IMR-90 (cell line): Measurements from ENCODE around the gene NR0B2. TPM values are rescaled to one million over a fixed set of nuclear protein-coding genes. Genes with fewer than 3 reads are reported as not detected.
A peak's percentile ranks its signal among the peaks of the same experiment; 100 is the strongest.

Source experiments
- ATAC-seq: fragments of 200-7000 bp; cut with Tn5 transposase; 2 replicates; pipeline ENCODE4 v1.9.1; 2020; ENCODE audit warnings: low read depth, mild to moderate bottlenecking, moderate library complexity
- BruUV-seq: library from RNA; stranded (reverse); fragments of 400-500 nt; replicated peaks from 2 replicates; lab custom pipeline; 2021; lab: Mats Ljungman, UMichigan
- CTCF ChIA-PET: fragments of 300-600 bp; formaldehyde crosslinking; extraction: SDS; loops from one replicate; lab custom pipeline; 2021; ENCODE audit warnings: antibody characterized with exemption; lab: Yijun Ruan, JAX
- POLR2A ChIA-PET: fragments of 300-600 bp; sonication (Branson Sonifier 250); formaldehyde crosslinking; loops from one replicate; lab custom pipeline; 2022; ENCODE audit warnings: antibody characterized with exemption; ENCODE audit not compliant: unreplicated experiment; lab: Charles Lee
- DNase-seq: peaks from one replicate; pipeline ENCODE4 v3.0.0; 2013
- H2AFZ ChIP-seq: replicated peaks from 2 replicates; pipeline ENCODE3; 2013; ENCODE audit warnings: low read length, mild to moderate bottlenecking; ENCODE audit not compliant: poor library complexity
- H2AK5ac ChIP-seq: 2 replicates; pipeline ENCODE4 v1.6.1; 2013; ENCODE audit warnings: low read depth, low read length, inconsistent platforms
- H2AK9ac ChIP-seq: replicated peaks from 2 replicates; pipeline ENCODE3; 2013; ENCODE audit warnings: mild to moderate bottlenecking, low read depth, low read length, moderate library complexity; ENCODE audit not compliant: poor library complexity
- H2BK120ac ChIP-seq: 2 replicates; pipeline ENCODE4 v1.6.1; 2013; ENCODE audit warnings: low read depth, low read length, inconsistent platforms
- H2BK15ac ChIP-seq: 3 replicates; pipeline ENCODE4 v1.6.1; 2013; ENCODE audit warnings: low read depth, low read length, inconsistent platforms
- H2BK20ac ChIP-seq: 2 replicates; pipeline ENCODE4 v1.6.1; 2013; ENCODE audit warnings: low read depth, mild to moderate bottlenecking, inconsistent platforms, low read length, moderate library complexity
- H2BK5ac ChIP-seq: 2 replicates; pipeline ENCODE4 v1.6.1; 2013; ENCODE audit warnings: mild to moderate bottlenecking, low read depth, low read length, inconsistent platforms; ENCODE audit not compliant: poor library complexity, severe bottlenecking
- H3K14ac ChIP-seq: replicated peaks from 2 replicates; pipeline ENCODE4 v1.6.1; 2013; ENCODE audit warnings: low read depth, low read length, inconsistent platforms
- H3K18ac ChIP-seq: 2 replicates; pipeline ENCODE4 v1.6.1; 2013; ENCODE audit warnings: low read depth, low read length, control low read depth
- H3K23ac ChIP-seq: 2 replicates; pipeline ENCODE4 v1.6.1; 2013; ENCODE audit warnings: low read depth, low read length, inconsistent platforms
- H3K27ac ChIP-seq: 2 replicates; pipeline ENCODE4 v1.5.1; 2013; ENCODE audit warnings: mild to moderate bottlenecking, control low read depth, low read length; ENCODE audit not compliant: insufficient read depth
- H3K27me3 ChIP-seq: 2 replicates; pipeline ENCODE4 v1.6.1; 2013; ENCODE audit warnings: low read length; ENCODE audit not compliant: control insufficient read depth, insufficient read depth
- H3K36me3 ChIP-seq: 2 replicates; pipeline ENCODE4 v1.6.1; 2013; ENCODE audit warnings: low read length, mixed read lengths; ENCODE audit not compliant: control insufficient read depth, insufficient read depth
- H3K4ac ChIP-seq: 2 replicates; pipeline ENCODE4 v1.6.1; 2013; ENCODE audit warnings: low read depth, low read length, inconsistent platforms
- H3K4me1 ChIP-seq: 2 replicates; pipeline ENCODE4 v1.6.1; 2013; ENCODE audit warnings: low read length, mixed read lengths; ENCODE audit not compliant: control insufficient read depth, insufficient read depth
- H3K4me2 ChIP-seq: 2 replicates; pipeline ENCODE4 v1.6.1; 2013; ENCODE audit warnings: low read depth, mild to moderate bottlenecking, control low read depth, low read length, moderate library complexity
- H3K4me3 ChIP-seq: 2 replicates; pipeline ENCODE4 v1.5.1; 2013; ENCODE audit warnings: low read depth, mild to moderate bottlenecking, control low read depth, low read length, moderate library complexity; ENCODE audit not compliant: insufficient read depth
- H3K56ac ChIP-seq: 2 replicates; pipeline ENCODE4 v1.6.1; 2013; ENCODE audit warnings: low read length, inconsistent platforms; ENCODE audit not compliant: insufficient read depth; ENCODE audit errors: extremely low read depth
- H3K79me1 ChIP-seq, 2 experiments: 2 replicates each; pipeline ENCODE4 v1.6.1; 2013; ENCODE audit warnings: low read length in 2 of 2, inconsistent platforms in 1 of 2, low read depth in 1 of 2
- H3K9ac ChIP-seq: 2 replicates; pipeline ENCODE4 v1.6.1; 2013; ENCODE audit warnings: low read depth, low read length, control low read depth
- H3K9me1 ChIP-seq: 2 replicates; pipeline ENCODE4 v1.6.1; 2013; ENCODE audit warnings: low read length, inconsistent platforms; ENCODE audit not compliant: insufficient read depth
- H3K9me3 ChIP-seq: 2 replicates; pipeline ENCODE4 v1.6.1; 2013; ENCODE audit warnings: low read length; ENCODE audit not compliant: control insufficient read depth, insufficient read depth
- H4K20me1 ChIP-seq: 2 replicates; pipeline ENCODE4 v1.6.1; 2013; ENCODE audit warnings: low read length, inconsistent platforms; ENCODE audit not compliant: insufficient read depth
- H4K5ac ChIP-seq: 2 replicates; pipeline ENCODE4 v1.6.1; 2013; ENCODE audit warnings: mild to moderate bottlenecking, low read depth, low read length, control low read depth
- H4K8ac ChIP-seq, 2 experiments: 2 replicates each; pipeline ENCODE4 v1.6.1; 2013; ENCODE audit warnings: low read depth in 2 of 2, low read length in 2 of 2, control low read depth in 1 of 2, inconsistent platforms in 1 of 2
- H4K91ac ChIP-seq: 2 replicates; pipeline ENCODE4 v1.6.1; 2013; ENCODE audit warnings: low read depth, low read length, inconsistent platforms; ENCODE audit not compliant: insufficient read depth
- CEBPB ChIP-seq: IDR thresholded peaks from 2 replicates; pipeline ENCODE4 v1.6.1; 2012; ENCODE audit warnings: low read depth, low read length, improper control_type of control experiment
- CTCF ChIP-seq: conservative IDR thresholded peaks from 2 replicates; pipeline ENCODE4 v1.5.1; 2012; ENCODE audit warnings: mild to moderate bottlenecking, low read depth, low read length, improper control_type of control experiment
- RCOR1 ChIP-seq: IDR thresholded peaks from 2 replicates; pipeline ENCODE4 v1.6.1; 2012; ENCODE audit warnings: mild to moderate bottlenecking, low read length, improper control_type of control experiment; ENCODE audit not compliant: insufficient replicate concordance
- WGBS, 2 experiments: methylation state at CpG; one replicate each; pipeline versions ENCODE4 v1.1.5 to v1.1.7; 2013; ENCODE audit warnings: missing lambda C conversion rate in 2 of 2; ENCODE audit not compliant: insufficient read length in 1 of 2; ENCODE audit errors: extremely low coverage in 2 of 2; 5-methylcytosine and 5-hydroxymethylcytosine counted together
- dilution Hi-C: fragments of 300-500 bp; cut with HindIII; formaldehyde crosslinking; loops from one replicate; pipeline ENCODE4 v1.14.3; 2018; ENCODE audit warnings: low sequenced_read_pairs; ENCODE audit not compliant: unreplicated experiment
- in situ Hi-C: fragments of 300-500 bp; cut with MboI; formaldehyde crosslinking; loops from 3 replicates; pipeline ENCODE4 v1.14.3; 2019; ENCODE audit warnings: low sequenced_read_pairs, inconsistent platforms, mixed read lengths
- intact Hi-C: fragments of 100-400 bp; cut with micrococcal nuclease; formaldehyde crosslinking; loops from 2 replicates; pipeline ENCODE4 v1.10.0; 2022
- polyA plus RNA-seq, 3 experiments: library from polyadenylated mRNA; depleted of rRNA; stranded (reverse); fragments of >200 nt; gene quantifications; 2 replicates each; pipeline ENCODE4 v1.2.3, GENCODE V29; 2012; ENCODE audit warnings: low replicate concordance in 1 of 3
- total RNA-seq: library from RNA; depleted of rRNA; stranded (reverse); fragments of >200 nt; gene quantifications from 2 replicates; pipeline ENCODE4 v1.2.3, GENCODE V29; 2012

NR0B2 gene
- total and polyA plus RNA-seq, 2 of the 4 experiments (the other 2 are of a cell fraction) = not detected

- no peak overlapping the region for H3K4me3 ChIP-seq
- no peak overlapping the region for H3K27ac ChIP-seq
- no peaks in the 10 kb centered on the region for H3K9me1 ChIP-seq
- H4K8ac ChIP-seq = no peak overlapping the region
- DNase-seq (no peak), ATAC-seq (no peak)
- no peaks in the 10 kb centered on the region for H3K79me1 ChIP-seq
- BruUV-seq = no TSS peak
- no peak overlapping the region for H2AK9ac ChIP-seq
- whole genome bisulfite sequencing, 2 experiments = 63% methylated on average over 1 of the region's 4 CpGs; no CpG with 5 or more reads in 1 of the 2 experiments
- H3K14ac ChIP-seq = no peak overlapping the region
- no peak overlapping the region for H4K5ac ChIP-seq
- H3K4me1 ChIP-seq = no peaks in the 10 kb centered on the region
- CTCF ChIA-PET = no interaction called here
- H2AFZ ChIP-seq = no peak overlapping the region
- POLR2A ChIA-PET = no interaction called here
- no peak overlapping the region for H3K23ac ChIP-seq
- no peak overlapping the region for H3K4ac ChIP-seq
- no peak overlapping the region for H2BK20ac ChIP-seq
- no peak for TF ChIP-seq CTCF
- 0 out of 2 replicates have a peak, but pooled peaks have one; percentile 23 for TF ChIP-seq CEBPB
- TF ChIP-seq RCOR1 = no peak
- H2BK120ac ChIP-seq = no peak overlapping the region
- no peak overlapping the region for H3K56ac ChIP-seq
- H3K27me3 ChIP-seq = peaks cover 20% of the 10 kb centered on the region
- H3K9me3 ChIP-seq = no peaks in the 10 kb centered on the region
- no peak overlapping the region for H4K91ac ChIP-seq
- intact Hi-C loops = no loop called here
- no peak overlapping the region for H3K9ac ChIP-seq
- in situ Hi-C loops = no loop called here
- H3K4me2 ChIP-seq = no peak overlapping the region
- no peak overlapping the region for H2BK5ac ChIP-seq
- H3K36me3 ChIP-seq = no peaks in the 10 kb centered on the region
- dilution Hi-C loops = no loop called here
- H3K18ac ChIP-seq = no peak overlapping the region
- H4K20me1 ChIP-seq = no peaks in the 10 kb centered on the region
- no peak overlapping the region for H2BK15ac ChIP-seq
- no peak overlapping the region for H2AK5ac ChIP-seq
Measured at GRCh38 chr1:26910343-26911160, 3.2 kb downstream of the NR0B2 start.
